T follicular helper cell (primary cell): ENCODE results near the gene GAL3ST2.

Experiments
- DNase-seq: peaks from one replicate; pipeline ENCODE4 v3.0.0-alpha.2; 2020; ENCODE audit warnings: low read depth

Gene GAL3ST2

GRCh38 chr2:241846406-241846805 is 69.8 kb downstream of the GAL3ST2 start:
- DNase-seq: no peak

- no peak for DNase-seq
These were observed 72.4 kb downstream of the GAL3ST2 start for GRCh38 chr2:241848761-241849615.

- no peak for DNase-seq
These were observed 73.3 kb downstream of the GAL3ST2 start for GRCh38 chr2:241849616-241850543.

- no peak for DNase-seq
These were observed 74.1 kb downstream of the GAL3ST2 start for GRCh38 chr2:241850544-241851324.

GRCh38 chr2:241851325-241852115 is 74.9 kb downstream of the GAL3ST2 start:
- DNase-seq: no peak

GRCh38 chr2:241852116-241852980 is 75.7 kb downstream of the GAL3ST2 start:
- no peak for DNase-seq

- DNase-seq: no peak
These were observed 76.5 kb downstream of the GAL3ST2 start for GRCh38 chr2:241852981-241853631.
